ENCODE data around the gene DOC2B.

The DOC2B gene

GRCh38 chr17:145671-146541 is 35.5 kb downstream of the DOC2B start:
- ChIA-PET CTCF (interaction anchor here (0.7 to 1.6 kb wide), 3 partner anchors 851 to 993 kb away, joined by 3 to 5 read pairs (median 4); partner anchors contain the start of gene TIMM22), POLR2A (no interaction called here)
- Histone ChIP-seq H3K27ac (ENCODE audit: extremely low read depth, low read depth, low read length) (no peak overlapping the region), H3K36me3 (ENCODE audit: control insufficient read depth in 2 of 2, insufficient read depth in 1 of 2, low read length in 2 of 2) (no peaks in the 10 kb centered on the region), H3K4me3 (ENCODE audit: low read depth, low read length) (no peak overlapping the region), H3K9me3 (ENCODE audit: control insufficient read depth, insufficient read depth, low read depth, low read length) (no peaks in the 10 kb centered on the region), H3K4me1 (ENCODE audit: control insufficient read depth, insufficient read depth, low read length) (no peaks in the 10 kb centered on the region)
- no peak for TF ChIP-seq BCL11A (tag by site-specific recombination; IDR thresholded peaks at IDR 0.05; ENCODE audit: low read depth)
- TF ChIP-seq ZNF645 (tag by site-specific recombination; IDR thresholded peaks at IDR 0.05): no peak
- TF ChIP-seq FEZF1 (tag by site-specific recombination; IDR thresholded peaks at IDR 0.05): no peak

GRCh38 chr17:144936-145670 is 36.3 kb downstream of the DOC2B start:
- Histone ChIP-seq H3K4me1 (ENCODE audit: control insufficient read depth, insufficient read depth, low read length) (no peaks in the 10 kb centered on the region), H3K9me3 (ENCODE audit: control insufficient read depth, insufficient read depth, low read depth, low read length) (no peaks in the 10 kb centered on the region), H3K4me3 (ENCODE audit: low read depth, low read length) (no peak overlapping the region), H3K36me3 (ENCODE audit: control insufficient read depth in 2 of 2, insufficient read depth in 1 of 2, low read length in 2 of 2) (no peaks in the 10 kb centered on the region), H3K27ac (ENCODE audit: extremely low read depth, low read depth, low read length) (no peak overlapping the region)
- CTCF ChIA-PET: interaction anchor here (0.7 to 2.1 kb wide), 8 partner anchors 90 to 993 kb away, joined by 3 to 7 read pairs (median 4); partner anchors contain the start of gene TIMM22
- no peak for TF ChIP-seq RBAK (tag by site-specific recombination; IDR thresholded peaks at IDR 0.05)
- no peak for TF ChIP-seq SALL2 (tag by site-specific recombination; IDR thresholded peaks at IDR 0.05; ENCODE audit: borderline replicate concordance)
- TF ChIP-seq ZNF610 (tag by site-specific recombination; IDR thresholded peaks at IDR 0.05; ENCODE audit: borderline replicate concordance): no peak
- TF ChIP-seq ZNF645 (tag by site-specific recombination; IDR thresholded peaks at IDR 0.05): no peak
- TF ChIP-seq ZFHX2 (tag by site-specific recombination; conservative IDR thresholded peaks at IDR 0.05): no peak
- no peak for TF ChIP-seq ZNF701 (tag by site-specific recombination; IDR thresholded peaks at IDR 0.05)
- no peak for TF ChIP-seq MEIS1 (CRISPR knock-in tag; IDR thresholded peaks at IDR 0.05; ENCODE audit: borderline replicate concordance)
- no peak for TF ChIP-seq ZNF146 (tag by site-specific recombination; IDR thresholded peaks at IDR 0.05)
- no peak for TF ChIP-seq KLF16 (tag by site-specific recombination; IDR thresholded peaks at IDR 0.05)
- TF ChIP-seq ZNF266 (tag by site-specific recombination; IDR thresholded peaks at IDR 0.05; ENCODE audit: low read depth): no peak
- no peak for TF ChIP-seq ATF2 (tag by site-specific recombination; IDR thresholded peaks at IDR 0.05; ENCODE audit: low read depth)
- no peak for TF ChIP-seq ZBTB1 (tag by site-specific recombination; IDR thresholded peaks at IDR 0.05)
- no peak for TF ChIP-seq ZNF121 (tag by site-specific recombination; IDR thresholded peaks at IDR 0.05)
- POLR2A ChIA-PET: no interaction called here

- Histone ChIP-seq H3K4me3 (ENCODE audit: low read depth, low read length) (no peak overlapping the region), H3K9me3 (ENCODE audit: control insufficient read depth, insufficient read depth, low read depth, low read length) (no peaks in the 10 kb centered on the region), H3K4me1 (ENCODE audit: control insufficient read depth, insufficient read depth, low read length) (no peaks in the 10 kb centered on the region), H3K27ac (ENCODE audit: extremely low read depth, low read depth, low read length) (no peak overlapping the region), H3K36me3 (ENCODE audit: control insufficient read depth in 2 of 2, insufficient read depth in 1 of 2, low read length in 2 of 2) (no peaks in the 10 kb centered on the region)
- CTCF ChIA-PET: interaction anchor here (0.7 to 2.1 kb wide), 3 partner anchors 9 to 557 kb away, joined by 3 to 7 read pairs (median 4); no protein-coding TSS in a partner anchor
- POLR2A ChIA-PET: interaction anchor here (0.6 to 0.7 kb wide), 2 partner anchors 424 to 836 kb away, joined by 4 to 6 read pairs; no protein-coding TSS in a partner anchor
- TF ChIP-seq ZNF114 (tag by site-specific recombination; IDR thresholded peaks at IDR 0.05): no peak
- TF ChIP-seq ZNF138 (tag by site-specific recombination; IDR thresholded peaks at IDR 0.05; ENCODE audit: borderline replicate concordance): no peak
- TF ChIP-seq ZSCAN30 (tag by site-specific recombination; IDR thresholded peaks at IDR 0.05): no peak
- no peak for TF ChIP-seq ZNF830 (tag by site-specific recombination; IDR thresholded peaks at IDR 0.05; ENCODE audit: low read depth)
- TF ChIP-seq ZSCAN5A (tag by site-specific recombination; IDR thresholded peaks at IDR 0.05): no peak
- no peak for TF ChIP-seq ZNF10 (tag by site-specific recombination; IDR thresholded peaks at IDR 0.05)
- TF ChIP-seq ZBTB20 (tag by site-specific recombination; IDR thresholded peaks at IDR 0.05): 0 out of 2 replicates have a peak, but pooled peaks have one; percentile 34
- TF ChIP-seq ZNF843 (tag by site-specific recombination; IDR thresholded peaks at IDR 0.05): no peak
- no peak for TF ChIP-seq KLF1 (tag by site-specific recombination; IDR thresholded peaks at IDR 0.05)
- TF ChIP-seq ZBTB8A (tag by site-specific recombination; IDR thresholded peaks at IDR 0.05): peak; percentile 19; the same call in 1 of the 2 replicates
Measured at GRCh38 chr17:143785-144281, 37.6 kb downstream of the DOC2B start.

All from HEK293 (cell line).